PC-9 (cell line): ENCODE measurements around the gene INS.

Experiments used
- EZH2 ChIP-seq: fragments of 200-600 bp; sonication (generic); IDR thresholded peaks from 2 replicates; pipeline ENCODE4 v1.8.0; 2017; ENCODE audit warnings: antibody characterized with exemption, low read depth
- TF ChIP-seq, protein P1 (sequence below): fragments of 200-600 bp; sonication (generic); conservative IDR thresholded peaks from 2 replicates; pipeline ENCODE4 v1.6.1; 2017; ENCODE audit warnings: mixed run types, antibody characterized with exemption, mild to moderate bottlenecking, moderate library complexity

DNA sequence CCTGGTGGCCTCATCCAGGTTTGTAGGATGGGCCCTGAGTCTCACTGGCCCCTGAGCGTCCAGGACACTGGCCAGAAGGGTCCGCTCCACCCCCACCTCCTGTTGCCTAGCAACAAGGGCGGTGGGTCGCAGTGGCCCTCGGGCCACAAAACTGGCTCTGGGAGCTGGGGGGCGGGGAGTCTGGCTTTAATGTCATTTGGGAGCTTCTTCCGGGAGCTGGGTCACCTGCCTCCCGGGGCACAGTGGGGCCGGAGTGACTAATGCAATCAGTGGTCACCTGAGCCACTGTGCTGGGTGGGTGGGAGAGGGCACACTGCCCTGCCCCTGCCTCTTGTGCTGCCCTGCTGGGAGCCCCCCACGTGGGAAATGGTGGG lies 8.0 kb upstream of the INS start:
- TF ChIP-seq, protein P1, sequence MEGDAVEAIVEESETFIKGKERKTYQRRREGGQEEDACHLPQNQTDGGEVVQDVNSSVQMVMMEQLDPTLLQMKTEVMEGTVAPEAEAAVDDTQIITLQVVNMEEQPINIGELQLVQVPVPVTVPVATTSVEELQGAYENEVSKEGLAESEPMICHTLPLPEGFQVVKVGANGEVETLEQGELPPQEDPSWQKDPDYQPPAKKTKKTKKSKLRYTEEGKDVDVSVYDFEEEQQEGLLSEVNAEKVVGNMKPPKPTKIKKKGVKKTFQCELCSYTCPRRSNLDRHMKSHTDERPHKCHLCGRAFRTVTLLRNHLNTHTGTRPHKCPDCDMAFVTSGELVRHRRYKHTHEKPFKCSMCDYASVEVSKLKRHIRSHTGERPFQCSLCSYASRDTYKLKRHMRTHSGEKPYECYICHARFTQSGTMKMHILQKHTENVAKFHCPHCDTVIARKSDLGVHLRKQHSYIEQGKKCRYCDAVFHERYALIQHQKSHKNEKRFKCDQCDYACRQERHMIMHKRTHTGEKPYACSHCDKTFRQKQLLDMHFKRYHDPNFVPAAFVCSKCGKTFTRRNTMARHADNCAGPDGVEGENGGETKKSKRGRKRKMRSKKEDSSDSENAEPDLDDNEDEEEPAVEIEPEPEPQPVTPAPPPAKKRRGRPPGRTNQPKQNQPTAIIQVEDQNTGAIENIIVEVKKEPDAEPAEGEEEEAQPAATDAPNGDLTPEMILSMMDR, result no peak
- no peak for TF ChIP-seq EZH2
